ENCODE measurements around the gene BPIFA1. TPM values are rescaled to one million over a fixed set of nuclear protein-coding genes. Genes with fewer than 3 reads are reported as not detected.

BPIFA1 gene
- polyA plus RNA-seq, 1 of the 3 experiments (the other 2 are of a cell fraction) = not detected

DNA sequence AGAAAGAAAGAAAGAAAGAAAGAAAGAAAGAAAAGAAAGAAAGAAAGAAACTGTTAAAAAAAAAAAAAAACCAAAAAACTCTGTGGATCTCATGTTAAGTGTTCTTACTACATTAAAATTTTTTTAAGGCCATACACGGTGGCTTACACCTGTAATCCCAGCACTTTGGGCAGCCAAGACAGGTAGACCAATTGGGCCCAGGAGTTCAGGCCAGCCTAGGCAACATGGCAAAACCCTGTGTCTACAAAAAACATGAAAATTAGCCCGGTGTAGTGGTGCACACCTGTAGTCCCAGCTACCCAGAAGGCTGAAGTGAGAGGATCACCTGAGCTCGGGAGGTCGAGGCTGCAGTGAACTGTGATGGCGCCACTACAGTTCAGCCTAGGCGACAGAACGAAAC lies 4.6 kb upstream of the BPIFA1 start:
- no peak for TF ChIP-seq USF2 (IDR thresholded peaks at IDR 0.05; ENCODE audit: borderline replicate concordance, low read depth, low read length)
- no peak for TF ChIP-seq MEF2A (IDR thresholded peaks at IDR 0.05; ENCODE audit: borderline replicate concordance, low read depth)
- TF ChIP-seq JUND (IDR thresholded peaks at IDR 0.05) = no peak
- TF ChIP-seq GATA2 (CRISPR knock-in tag; IDR thresholded peaks at IDR 0.05) = no peak
- TF ChIP-seq NFIC (IDR thresholded peaks at IDR 0.05; ENCODE audit: borderline replicate concordance) = no peak
- TF ChIP-seq FOXM1 (IDR thresholded peaks at IDR 0.05; ENCODE audit: low read depth) = no peak
- no peak for TF ChIP-seq ELF1 (IDR thresholded peaks at IDR 0.05)
- TF ChIP-seq RCOR1 (IDR thresholded peaks at IDR 0.05; ENCODE audit: low read length) = no peak
- no peak for TF ChIP-seq EP300 (IDR thresholded peaks at IDR 0.05; ENCODE audit: borderline replicate concordance in 1 of 2, low read depth in 1 of 2, low read length in 1 of 2)
- TF ChIP-seq REST (IDR thresholded peaks at IDR 0.05; ENCODE audit: low read depth, low read length) = no peak
- Histone ChIP-seq H3K9me2 (no peaks in the 10 kb centered on the region), H3K9ac (no peak overlapping the region), H3K36me3 (replicated peaks in 1 of 2; ENCODE audit: control insufficient read depth in 1 of 2, insufficient read depth in 2 of 2, low read length in 1 of 2) (no peaks in the 10 kb centered on the region), H3K4me1 (ENCODE audit: control insufficient read depth in 1 of 2, insufficient read depth in 2 of 2, low read depth in 1 of 2, low read length in 1 of 2) (no peaks in the 10 kb centered on the region), H3K4me3 (ENCODE audit: low read depth in 2 of 2, low read length in 1 of 2) (no peak overlapping the region), H3K79me2 (ENCODE audit: insufficient read depth) (no peaks in the 10 kb centered on the region), H3F3A (replicated peaks; ENCODE audit: insufficient read depth) (no peaks in the 10 kb centered on the region), H3K27ac (ENCODE audit: low read depth in 2 of 2, low read length in 1 of 2) (no peak overlapping the region), H3K27me3 (ENCODE audit: insufficient read depth) (peaks cover 31% of the 10 kb centered on the region; the same call in 1 of the 2 replicates), H4K20me1 (ENCODE audit: insufficient read depth) (no peaks in the 10 kb centered on the region), H2AFZ (ENCODE audit: low read depth) (no peak overlapping the region), H3K4me2 (no peak overlapping the region), H3K9me3 (no peaks in the 10 kb centered on the region)
- ChIA-PET CTCF (interaction anchor here (1.1 kb wide), 1 partner anchor 69 kb away, joined by 4 read pairs; no protein-coding TSS in a partner anchor), POLR2A (no interaction called here)
- no peak for DNase-seq
- 10% methylated on average over 7 of the region's 7 CpGs for WGBS (ENCODE audit: low lambda C conversion rate)

DNA sequence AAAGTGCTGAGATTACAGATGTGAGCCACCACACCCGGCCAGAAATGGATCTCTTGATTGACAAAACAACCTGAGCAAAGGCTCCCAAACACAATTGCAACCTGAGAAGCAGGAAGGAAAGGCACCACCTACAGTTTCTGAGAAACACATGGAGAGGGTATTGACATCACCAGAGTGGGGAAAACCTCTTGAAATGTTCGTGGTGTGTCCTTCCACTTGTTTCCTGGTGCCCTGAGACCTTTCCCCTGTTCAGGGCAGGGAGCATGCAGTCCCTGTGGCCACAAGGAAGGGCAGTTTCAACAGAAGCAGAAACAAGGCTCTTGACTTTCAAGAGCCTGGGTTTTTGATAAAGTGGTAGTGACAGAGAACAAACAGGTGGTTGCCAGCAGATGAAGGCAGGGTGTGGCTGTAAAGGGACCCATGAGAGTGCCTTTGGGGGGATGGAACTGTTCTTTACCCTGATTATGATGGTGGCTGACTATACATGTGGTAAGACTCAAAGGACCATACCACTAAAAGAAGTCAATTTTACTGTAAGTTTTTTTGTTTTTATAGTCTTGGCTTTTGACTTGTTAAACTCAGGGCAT lies 3.2 kb upstream of the BPIFA1 start:
- no peak for TF ChIP-seq YY1 (IDR thresholded peaks at IDR 0.05; ENCODE audit: low read depth)
- TF ChIP-seq EP300 (IDR thresholded peaks at IDR 0.05; ENCODE audit: borderline replicate concordance in 1 of 2, low read depth in 1 of 2, low read length in 1 of 2) = no peak
- no peak for TF ChIP-seq REST (IDR thresholded peaks at IDR 0.05; ENCODE audit: low read depth, low read length)
- no peak for TF ChIP-seq SIN3A (IDR thresholded peaks at IDR 0.05; ENCODE audit: borderline replicate concordance, low read depth, low read length)
- TF ChIP-seq GATA2 (CRISPR knock-in tag; IDR thresholded peaks at IDR 0.05) = no peak
- POLR2A ChIA-PET = no interaction called here

More for the DNA sequence above, 3.2 kb upstream of the BPIFA1 start:
- H3K9me3 ChIP-seq = no peaks in the 10 kb centered on the region
- H2AFZ ChIP-seq (ENCODE audit: low read depth) = no peak overlapping the region
- no peaks in the 10 kb centered on the region for H3K36me3 ChIP-seq (replicated peaks in 1 of 2; ENCODE audit: control insufficient read depth in 1 of 2, insufficient read depth in 2 of 2, low read length in 1 of 2)
- no peak overlapping the region for H3K27ac ChIP-seq (ENCODE audit: low read depth in 2 of 2, low read length in 1 of 2)
- peaks cover 40% of the 10 kb centered on the region; the same call in 1 of the 2 replicates for H3K27me3 ChIP-seq (ENCODE audit: insufficient read depth)
- H3K79me2 ChIP-seq (ENCODE audit: insufficient read depth) = no peaks in the 10 kb centered on the region
- DNase-seq = no peak
- H4K20me1 ChIP-seq (ENCODE audit: insufficient read depth) = no peaks in the 10 kb centered on the region
- H3K4me1 ChIP-seq (ENCODE audit: control insufficient read depth in 1 of 2, insufficient read depth in 2 of 2, low read depth in 1 of 2, low read length in 1 of 2) = no peaks in the 10 kb centered on the region
- H3F3A ChIP-seq (replicated peaks; ENCODE audit: insufficient read depth) = no peaks in the 10 kb centered on the region
- no peak overlapping the region for H3K9ac ChIP-seq
- no peak overlapping the region for H3K4me2 ChIP-seq
- no peaks in the 10 kb centered on the region for H3K9me2 ChIP-seq
- WGBS (ENCODE audit: low lambda C conversion rate) = 0% methylated on average over 2 of the region's 2 CpGs
- CTCF ChIA-PET = interaction anchor here (1.1 kb wide), 1 partner anchor 67 kb away, joined by 4 read pairs; no protein-coding TSS in a partner anchor
- no peak overlapping the region for H3K4me3 ChIP-seq (ENCODE audit: low read depth in 2 of 2, low read length in 1 of 2)
